NCI-H2029 treated with DMSO at 0.1 percent for 48 hours (cell line): ENCODE measurements around the gene TYK2.
"Not testable (repeated sequence)": the region's sequence is repeated elsewhere in the genome, so short reads cannot be mapped to it uniquely, and the experiment has no call there.

Source experiments
- DNase-seq: peaks from one replicate; lab custom pipeline; 2025; lab: John Stamatoyannopoulos, UW

TYK2 gene

DNA sequence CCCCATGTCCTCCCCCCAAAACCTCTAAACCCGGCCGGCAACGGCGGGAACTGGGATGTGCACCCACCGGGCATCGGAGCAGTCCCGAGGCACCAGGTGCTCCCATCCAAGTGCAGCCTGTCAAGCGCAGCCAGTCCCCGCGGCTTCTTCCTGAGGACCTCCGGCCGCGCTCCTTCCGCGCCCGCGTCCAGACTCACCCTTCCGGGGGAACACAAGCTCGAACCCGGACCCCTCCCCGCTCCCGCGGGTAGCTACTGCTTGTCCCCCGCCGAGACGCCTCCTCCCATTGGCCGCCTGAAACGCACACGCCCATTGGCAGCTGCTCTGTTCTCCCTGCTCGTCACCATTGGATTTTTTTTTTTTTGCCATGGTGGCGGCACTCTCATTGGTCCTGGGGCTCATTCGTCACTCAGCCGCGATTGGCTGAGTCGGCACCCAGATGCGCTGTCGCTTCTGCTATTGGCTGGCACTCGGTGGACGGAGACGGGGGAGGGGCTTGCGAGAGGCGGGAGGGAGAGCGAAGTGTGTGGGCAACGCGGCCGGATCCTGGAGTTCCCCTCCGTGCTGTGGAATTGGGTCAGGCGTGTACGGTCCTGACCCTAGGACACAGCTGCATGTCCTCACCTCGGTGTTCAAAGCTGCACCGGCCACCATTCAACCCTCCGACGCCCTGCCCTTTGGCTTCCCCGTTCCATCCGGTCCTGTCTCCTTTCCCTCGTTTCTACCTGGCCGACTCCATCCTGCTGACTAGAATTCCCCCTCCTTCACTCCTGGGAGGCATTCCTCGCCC is at the start of gene TYK2:
TYK2 (minus strand) TSS at position 260 of the 790 bp plus-strand sequence. CDS start 2,166 bp downstream, outside the sequence.
- DNase-seq = peak; percentile 95

DNA sequence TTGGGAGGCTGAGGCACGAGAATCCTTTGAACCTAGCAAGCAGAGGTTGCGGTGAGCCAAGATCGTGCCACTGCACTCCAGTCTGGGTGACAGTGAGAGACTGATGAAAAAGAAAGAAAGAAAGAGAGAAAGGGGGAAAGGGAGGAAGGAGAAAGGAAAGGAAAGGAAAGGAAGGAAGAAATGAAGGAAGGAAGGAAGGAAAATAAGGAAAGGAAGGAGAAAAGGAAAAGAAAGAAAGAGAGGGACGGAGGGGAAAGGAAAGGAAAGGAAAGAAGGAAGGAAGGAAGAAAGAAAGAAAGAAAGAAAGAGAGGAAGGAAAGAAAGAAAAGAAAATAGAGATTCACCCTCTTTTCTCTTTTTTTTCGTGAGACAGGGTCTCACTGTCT is 48.6 kb upstream of the TYK2 start:
- no peak for DNase-seq

DNA sequence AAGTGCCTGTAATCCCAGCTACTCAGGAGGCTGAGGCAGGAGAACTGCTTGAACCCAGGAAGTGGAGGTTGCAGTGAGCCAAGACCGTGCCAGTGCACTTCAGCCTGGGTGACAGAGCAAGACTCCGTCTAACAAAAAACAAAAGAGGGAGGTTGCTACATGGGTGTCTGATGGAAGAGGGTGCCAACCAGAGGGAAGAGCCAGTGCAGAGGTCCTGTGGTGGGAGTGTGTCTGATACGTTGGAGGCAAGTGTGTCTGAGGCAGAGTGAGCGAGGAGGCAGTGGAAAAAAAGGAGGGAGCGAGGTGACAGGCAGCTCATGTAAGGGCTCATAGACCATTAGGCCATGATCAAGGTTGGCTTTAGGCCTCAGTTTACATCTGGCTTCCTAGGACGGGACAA is 46.8 kb upstream of the TYK2 start:
- DNase-seq = no peak

DNA sequence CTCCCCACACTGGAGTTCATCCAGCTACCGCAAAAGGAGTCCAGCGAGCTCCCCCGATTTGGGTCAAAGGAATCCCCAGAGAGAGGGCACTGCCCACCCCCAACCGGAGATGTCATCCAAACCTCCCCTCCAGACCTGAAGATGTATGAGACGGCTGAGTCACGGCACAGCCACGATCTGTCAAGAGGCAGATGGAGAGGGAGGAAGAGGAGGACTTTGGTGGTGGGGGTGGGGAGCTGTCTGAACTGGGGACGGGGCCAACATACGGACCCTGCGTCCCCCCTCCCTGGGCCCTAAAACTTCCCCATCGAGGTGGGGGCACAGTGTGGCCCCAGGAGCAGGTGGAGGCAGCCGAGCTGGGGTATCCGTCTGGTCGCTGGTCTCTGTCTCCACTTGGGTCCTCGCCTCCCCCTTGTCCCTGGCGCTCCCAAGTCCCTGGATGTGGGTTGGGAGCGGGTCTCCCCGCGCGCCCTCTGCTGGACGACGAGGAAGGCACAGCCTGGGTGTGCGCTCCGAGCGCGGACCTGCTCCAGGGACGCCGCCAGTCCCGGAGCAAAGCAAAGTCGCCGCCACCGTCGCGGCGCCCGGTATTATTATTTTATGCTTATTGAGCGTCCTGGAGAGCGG is 43.8 kb upstream of the TYK2 start:
- no peak for DNase-seq

DNA sequence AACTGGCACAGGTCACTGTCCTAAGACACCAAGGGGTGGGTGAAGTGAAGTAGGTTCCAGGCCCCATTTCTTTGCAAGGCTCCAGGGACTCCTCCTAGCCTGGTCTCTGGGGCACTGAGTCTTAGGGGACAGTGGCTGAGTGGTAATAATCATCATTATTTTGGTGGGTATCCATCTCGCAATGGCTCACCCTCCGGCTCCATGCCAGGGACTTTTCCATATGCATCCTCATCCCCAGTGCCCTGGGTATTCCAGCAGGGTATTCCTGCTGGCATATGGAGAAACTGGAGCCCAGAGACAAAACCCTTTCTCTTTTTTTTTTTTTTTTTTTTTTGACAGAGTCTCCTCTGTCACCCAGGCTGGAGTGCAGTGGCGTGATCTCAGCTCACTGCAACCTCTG is 42.5 kb upstream of the TYK2 start:
- no peak for DNase-seq

DNA sequence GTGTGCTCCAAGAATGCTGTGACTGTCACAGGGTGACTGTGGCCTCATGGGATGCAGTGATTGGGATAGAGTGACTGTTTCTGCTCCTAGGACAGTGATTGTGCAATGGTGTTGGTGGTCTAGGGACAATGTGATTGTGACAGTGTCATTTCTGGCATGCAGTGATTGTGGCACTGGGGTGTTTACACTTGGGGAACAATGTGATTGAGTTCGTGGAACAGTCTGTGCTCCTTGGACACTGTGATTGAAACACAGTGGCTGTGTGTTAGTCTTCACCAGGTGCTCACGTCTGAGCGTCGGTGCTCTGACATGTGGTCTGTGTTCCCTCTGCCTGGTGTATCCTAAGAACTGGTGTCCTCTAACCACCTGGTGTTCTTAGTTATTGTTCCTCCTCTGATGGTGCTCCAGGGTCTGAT is 41.7 kb upstream of the TYK2 start:
- DNase-seq = no peak

DNA sequence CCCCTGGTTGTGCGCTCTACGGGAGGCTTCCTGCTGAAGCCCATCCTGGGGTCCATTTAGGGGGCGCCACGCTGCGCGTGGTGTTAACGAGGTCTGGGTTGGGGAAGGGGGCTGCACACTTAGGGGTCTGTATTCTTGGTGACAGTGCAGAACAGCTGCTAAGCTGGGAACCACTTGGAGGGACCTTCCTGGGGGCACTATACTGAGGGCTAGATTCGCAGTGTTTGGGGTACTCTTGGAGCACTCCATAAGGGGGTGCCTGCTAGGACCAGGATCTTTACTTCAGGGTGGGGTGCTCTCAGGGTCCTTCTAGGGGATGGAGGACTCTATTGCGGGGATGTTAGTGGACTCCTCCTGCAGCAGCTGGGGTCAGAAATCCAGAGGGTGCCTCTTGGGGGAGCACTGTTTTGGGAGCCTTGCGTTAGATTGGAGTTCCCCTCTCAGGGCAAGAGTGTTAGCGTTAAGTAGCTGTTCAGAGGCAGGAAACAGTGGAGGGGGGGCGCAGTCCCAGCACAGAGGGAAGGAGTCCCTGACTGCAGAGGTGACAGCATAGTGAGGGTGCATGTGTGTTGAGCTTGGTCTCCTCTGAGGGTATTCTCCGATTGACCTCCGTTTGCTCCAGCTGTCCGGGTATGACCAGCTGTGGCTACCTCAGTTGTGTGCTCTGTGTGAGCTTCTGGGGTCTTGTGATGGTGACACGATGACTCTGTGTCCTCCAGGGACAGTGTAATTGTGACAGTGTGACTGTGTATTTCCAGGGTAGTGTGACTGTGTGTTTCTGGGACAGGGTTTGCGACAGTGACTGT is 41.1 kb upstream of the TYK2 start:
- no peak for DNase-seq

DNA sequence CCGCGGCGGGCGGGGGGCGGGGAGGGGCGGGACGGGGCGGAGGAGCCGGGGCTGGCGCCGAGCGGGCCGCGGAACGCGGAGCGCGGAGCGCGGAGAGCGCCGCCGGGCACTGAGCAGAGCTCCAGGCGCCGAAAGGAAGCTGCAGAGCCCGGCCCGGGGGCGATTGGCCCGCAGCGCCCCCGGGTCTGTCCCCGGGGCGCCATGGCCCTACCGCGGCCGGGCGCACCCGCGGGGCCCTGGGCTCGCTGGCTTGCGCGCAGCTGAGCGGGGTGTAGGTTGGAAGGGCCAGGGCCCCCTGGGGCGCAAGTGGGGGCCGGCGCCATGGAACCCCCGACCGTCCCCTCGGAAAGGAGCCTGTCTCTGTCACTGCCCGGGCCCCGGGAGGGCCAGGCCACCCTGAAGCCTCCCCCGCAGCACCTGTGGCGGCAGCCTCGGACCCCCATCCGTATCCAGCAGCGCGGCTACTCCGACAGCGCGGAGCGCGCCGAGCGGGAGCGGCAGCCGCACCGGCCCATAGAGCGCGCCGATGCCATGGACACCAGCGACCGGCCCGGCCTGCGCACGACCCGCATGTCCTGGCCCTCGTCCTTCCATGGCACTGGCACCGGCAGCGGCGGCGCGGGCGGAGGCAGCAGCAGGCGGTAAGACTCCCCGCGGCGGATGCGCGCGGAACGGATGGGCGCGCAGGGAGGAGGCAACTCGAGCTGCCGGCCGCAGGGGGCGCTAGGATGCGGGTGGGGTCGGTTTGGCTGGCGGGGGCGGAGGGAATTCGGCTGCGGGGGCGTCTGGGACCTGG is 40.3 kb upstream of the TYK2 start, which contains the start of gene PDE4A:
PDE4A (plus strand) TSS at position 95 of the 796 bp plus-strand sequence; CDS start at position 322, 227 bp downstream.
- no peak for DNase-seq

DNA sequence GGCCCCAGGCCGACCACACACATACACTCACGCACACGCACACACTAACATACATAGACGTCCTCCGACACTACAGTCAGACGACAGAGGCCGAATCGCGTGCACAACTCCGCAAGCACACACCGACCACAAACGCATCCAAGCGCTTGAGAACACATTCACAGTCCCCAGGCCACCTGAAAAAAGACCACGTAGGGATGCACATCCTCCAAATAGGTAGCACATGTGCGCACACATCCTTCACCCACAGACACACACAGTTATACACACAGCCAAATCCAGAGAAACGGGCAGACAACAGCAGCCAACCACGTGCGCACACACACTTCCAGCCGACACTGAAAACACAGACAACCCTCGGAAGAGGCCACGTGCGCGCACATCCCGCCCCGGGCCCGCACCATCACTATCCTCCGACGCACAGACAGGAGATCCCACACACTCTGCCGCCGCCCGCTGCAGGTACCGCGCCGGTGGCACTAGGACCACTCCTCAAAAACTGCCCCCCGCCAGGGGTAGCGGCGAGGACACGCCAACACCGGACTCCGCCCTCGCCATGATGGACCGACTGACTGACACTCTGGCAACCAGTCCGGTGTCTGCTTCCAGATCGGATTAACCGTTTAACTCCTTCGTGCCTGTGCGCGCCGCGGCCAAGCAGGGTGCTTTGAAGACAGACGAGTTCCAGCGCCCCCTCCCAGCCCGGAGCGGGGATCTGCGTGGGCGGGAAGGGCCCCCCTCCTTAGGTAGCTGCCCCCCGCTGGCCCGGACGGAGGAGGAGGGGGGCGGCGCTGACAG is 39.5 kb upstream of the TYK2 start:
- DNase-seq = no peak

DNA sequence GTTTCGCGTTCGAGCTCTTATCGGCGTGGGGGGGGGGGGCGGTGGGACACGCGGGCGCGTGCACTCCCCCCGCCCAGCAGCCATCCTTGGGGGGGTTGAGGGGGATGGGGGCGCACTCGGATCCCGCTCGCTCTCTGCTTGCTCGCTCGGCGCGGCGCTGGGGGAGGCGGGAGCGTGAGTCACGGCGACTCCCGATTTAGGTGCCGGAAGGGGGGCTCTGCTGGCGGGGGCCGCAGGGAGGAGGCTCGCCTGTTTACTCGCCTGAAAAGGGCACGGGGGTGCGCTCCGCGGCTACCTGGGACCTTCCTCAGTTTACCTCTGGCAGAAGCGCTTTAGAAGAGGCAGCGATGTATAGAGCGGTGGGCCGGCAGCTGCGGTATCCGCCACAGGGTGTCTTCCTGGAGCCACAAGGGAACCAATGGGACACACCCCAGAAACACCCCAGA is 38.9 kb upstream of the TYK2 start:
- no peak for DNase-seq

DNA sequence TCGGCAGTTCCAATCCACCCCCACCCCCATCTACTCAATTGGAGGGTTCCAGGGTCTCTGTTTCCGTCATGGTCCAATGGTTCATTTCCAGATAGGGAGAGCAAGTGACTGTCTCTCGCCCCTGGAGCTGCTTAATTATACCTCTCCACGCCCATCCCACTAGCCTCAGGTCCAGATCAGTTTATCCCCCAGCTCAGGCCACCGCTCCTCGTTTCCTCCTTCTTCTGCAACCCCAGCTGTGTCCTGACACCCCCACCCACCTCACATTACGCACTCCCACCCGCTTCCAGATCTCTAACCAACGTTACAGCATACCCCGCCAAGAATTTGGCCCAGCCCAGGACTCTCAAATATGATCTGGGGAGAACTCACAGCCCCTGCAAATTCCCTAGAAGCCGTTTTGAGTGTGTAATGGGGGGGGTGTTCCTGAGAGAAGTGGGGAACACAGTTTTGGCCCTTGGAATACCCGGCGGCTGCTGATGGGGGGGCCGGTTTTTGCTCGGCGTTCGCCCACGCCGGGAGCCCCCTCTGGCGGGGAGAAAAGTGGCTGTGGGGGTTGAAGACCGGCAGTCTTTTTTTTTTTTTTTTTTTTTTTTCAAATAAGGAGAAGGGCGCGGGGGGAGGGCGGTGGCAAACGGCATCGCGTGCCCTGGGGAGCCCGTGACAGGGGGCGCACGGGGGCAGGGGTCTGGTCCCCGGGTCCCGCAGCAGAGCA is 38.3 kb upstream of the TYK2 start:
- no peak for DNase-seq

DNA sequence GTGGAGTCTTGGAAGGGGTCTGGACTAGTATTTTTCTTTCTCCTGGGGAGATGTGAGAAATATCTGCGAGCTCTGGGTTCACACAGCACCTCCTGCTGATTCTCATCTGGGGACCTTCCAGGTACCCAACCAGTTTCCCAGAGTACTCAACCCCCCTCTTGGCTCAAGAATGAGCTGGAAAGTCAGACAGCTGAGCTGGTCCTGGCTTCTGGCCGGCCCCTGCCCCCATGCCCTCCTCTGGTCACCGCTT is 37.8 kb upstream of the TYK2 start:
- no peak for DNase-seq

DNA sequence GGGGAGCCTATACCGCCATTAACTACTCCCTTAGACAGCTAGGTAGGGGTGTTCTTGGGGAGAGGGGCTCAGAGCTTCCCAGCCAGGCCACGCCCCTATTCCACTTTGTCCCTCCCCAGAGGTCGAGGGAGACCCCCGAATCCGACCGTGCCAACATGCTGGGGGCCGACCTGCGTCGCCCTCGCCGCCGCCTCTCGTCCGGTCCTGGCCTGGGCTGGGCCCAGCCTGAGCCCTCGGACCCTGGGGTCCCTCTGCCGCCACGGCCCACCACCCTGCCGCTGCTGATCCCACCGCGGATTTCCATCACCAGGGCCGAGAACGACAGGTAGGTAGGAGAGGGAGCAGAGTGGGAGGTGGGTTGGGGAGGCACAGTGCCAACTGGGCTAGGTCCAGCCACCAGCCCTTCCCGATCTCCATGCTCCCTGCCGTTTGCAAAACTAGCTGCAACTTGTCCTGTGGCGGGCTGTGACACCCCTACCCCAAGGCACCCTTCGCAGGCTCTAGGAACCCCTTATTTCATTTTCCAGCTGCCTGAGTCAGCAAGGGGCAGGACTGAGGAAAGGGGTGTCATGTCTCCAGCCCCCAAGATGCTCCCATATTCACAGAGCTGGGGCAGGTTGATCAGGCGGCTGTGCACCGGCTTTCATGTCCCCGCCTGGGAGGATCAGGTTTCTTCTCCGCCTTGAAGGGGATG is 37.3 kb upstream of the TYK2 start:
- no peak for DNase-seq

DNA sequence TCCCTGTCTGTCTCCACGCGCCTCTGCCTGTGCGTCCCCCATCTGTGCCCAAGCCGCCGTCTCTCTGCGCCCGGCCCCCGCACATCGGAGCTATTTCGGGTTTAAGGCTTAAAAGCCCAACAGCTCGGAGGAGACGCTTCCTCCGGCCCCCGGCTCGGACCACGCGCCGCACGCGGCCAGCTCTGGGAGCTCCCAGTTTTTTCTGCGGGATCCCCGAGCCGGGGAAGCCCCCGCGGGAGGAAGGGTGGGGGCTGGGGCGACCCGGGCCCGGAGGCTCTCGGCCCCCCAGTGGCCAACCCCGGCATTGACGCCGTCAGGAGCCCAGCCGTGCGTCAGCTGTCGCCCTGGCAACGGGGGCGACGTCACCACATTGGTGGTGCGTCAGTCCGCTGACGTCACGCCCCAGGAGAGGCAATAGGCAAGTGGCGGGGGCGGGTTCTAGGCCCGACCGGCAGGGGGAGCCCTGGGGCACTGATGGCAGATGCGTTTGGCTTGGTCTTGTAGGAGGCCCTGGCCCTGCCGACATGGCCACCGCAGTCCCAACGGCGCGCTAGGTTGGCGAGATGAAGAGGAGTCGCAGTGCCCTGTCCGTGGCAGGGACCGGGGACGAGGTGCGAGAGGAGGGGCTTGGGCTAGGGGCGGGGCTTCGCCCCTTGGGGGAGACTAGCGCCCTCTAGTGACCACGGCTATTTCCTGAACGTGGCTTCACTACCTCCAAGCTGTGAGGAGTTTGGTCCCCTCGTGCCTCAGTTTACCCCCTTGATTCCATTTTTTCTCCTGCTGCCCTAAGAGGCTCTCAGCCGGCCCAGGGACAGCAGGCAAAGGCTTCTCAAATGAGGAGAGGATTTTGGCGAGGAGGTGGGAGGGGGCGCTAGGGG is 36.2 kb upstream of the TYK2 start:
- peak; percentile 92 for DNase-seq

DNA sequence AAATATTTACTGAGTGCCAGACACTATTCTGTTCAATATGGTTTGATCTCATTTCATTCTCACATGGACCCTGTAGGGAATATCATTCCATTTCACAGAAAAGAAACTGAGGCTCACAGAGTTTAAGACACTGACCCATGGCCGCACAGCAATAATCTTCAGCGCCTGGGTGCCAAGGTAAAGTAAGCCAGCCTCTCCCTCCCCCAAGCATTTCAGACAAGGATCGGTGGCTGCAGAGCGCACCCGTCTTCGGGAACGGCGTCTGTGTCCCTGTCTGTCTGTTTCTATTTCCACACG is 35.7 kb upstream of the TYK2 start:
- DNase-seq = no peak

DNA sequence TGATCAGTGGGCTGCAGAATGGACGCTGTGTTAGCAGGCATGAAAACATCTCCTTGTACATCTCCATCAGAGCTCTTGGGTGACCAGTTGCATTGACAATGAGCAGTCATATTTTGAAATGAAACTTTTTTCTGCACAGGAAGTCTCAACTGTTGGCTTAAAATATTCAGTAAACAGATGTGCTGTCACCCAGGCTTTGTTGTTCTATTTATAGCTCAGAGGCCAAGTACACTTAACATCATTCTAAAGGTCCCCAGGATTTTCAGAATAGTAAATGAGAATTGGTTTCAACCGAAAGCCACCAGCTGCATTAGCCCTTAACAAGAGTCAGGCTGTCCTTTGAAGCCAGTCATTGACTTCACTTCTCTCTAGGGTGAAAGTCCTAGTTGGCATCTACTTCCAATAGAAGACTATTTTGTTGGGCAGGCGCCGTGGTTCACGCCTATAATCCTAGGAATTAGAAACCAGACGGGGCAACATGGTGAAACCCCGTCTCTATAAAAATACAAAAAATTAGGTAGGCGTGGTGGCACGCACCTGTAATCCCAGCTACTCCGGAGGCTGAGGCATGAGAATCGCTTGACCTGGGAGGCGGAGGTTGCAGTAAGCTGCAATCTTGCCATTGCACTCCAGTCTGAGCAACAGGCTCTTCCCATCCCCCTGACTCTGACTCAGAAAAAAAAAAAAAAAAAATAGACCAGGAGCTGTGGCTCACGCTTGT is 32.0 kb upstream of the TYK2 start:
- DNase-seq = no peak

DNA sequence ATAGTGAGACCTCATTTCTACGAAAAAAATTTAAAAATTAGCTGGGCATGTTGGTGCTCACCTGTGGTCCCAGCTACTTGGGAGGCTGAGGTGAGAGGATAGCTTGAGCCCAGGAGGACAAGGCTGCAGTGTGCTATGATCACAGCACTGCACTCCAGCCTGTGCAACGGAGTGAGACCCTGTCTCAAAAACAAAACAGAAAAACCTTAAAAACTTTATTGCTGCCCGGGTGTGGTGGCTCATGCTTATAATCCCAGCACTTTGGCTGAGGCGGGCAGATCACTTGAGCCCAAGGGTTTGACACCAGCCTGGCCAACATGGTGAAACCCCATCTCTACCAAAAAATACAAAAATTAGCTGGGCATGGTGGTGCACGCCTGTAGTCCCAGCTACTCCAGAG is 30.9 kb upstream of the TYK2 start:
- not testable (repeated sequence) for DNase-seq

DNA sequence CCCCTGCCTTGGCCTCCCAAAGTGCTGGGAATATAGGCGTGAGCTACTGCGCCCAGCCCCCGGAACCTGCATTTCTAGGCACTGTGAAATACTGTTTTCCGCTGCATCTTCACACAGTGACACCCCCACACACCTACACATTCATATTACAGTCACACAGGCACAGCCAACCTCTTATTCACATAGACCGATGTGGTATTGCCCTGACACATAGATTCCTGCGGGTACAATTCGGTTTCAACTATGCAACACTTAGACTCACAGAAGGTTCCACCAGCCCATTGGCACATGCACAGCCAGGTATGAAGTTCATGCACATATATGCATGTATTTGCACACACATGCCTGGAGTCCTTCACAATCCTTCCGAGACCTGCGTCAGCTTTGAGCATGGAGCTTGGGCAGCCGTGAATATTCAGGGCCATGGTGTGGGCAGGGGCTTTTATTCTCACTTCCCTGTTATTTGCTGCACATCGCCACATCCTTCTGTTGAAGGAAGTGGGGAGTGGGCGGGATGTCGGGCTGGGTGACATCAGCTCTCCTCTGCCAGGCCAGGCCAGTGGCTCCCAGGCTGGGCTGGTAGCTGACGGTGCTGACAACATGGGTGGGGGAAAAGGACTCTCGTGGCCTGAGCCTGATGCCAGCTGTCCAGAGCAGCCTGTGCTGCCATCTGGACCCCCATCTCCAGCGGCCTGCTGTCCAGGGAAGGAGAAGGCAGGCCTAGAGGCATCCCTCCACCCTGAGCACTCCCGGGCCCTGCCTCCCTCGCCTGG is 28.3 kb upstream of the TYK2 start:
- no peak for DNase-seq
